NCI-H187 (cell line): ENCODE measurements around the gene GALNT18.
"Not testable (repeated sequence)": the region's sequence is repeated elsewhere in the genome, so short reads cannot be mapped to it uniquely, and the experiment has no call there.

Experiments used
- DNase-seq, 2 experiments: peaks; one replicate each; lab custom pipeline; 2025; lab: John Stamatoyannopoulos, UW

Gene GALNT18

GRCh38 chr11:11458001-11458400 lies 163.8 kb downstream of the GALNT18 start:
- no peak for DNase-seq

- no peak for DNase-seq
Observed at GRCh38 chr11:11456866-11457265, 164.9 kb downstream of the GALNT18 start.

DNA sequence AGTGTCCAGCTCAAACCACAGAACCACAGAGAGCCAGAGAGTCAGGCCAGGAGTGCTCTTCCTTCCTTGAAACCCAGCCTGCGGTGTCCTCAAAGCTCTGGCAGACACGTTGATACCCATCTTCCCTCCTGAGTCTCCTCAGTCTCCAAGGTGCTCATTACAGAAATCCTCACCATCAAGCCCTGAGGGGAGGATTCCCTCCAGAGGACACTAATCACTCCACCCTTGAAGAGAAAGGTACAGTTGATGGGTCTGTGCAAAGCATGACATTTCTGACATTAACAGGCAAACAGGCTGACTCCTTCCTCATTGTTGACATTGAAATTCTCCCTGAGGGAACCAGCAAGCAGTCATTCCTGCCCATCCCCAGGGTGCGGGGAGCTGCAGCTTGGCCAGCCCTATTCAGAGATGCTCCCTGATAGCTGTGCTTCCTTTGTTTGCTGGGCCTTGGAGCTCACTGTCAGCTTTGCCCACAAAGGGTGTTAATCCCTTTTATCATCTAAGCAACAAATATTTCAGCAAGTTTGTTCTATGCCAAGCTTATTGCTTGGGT lies 167.1 kb downstream of the GALNT18 start:
- DNase-seq: no peak

DNA sequence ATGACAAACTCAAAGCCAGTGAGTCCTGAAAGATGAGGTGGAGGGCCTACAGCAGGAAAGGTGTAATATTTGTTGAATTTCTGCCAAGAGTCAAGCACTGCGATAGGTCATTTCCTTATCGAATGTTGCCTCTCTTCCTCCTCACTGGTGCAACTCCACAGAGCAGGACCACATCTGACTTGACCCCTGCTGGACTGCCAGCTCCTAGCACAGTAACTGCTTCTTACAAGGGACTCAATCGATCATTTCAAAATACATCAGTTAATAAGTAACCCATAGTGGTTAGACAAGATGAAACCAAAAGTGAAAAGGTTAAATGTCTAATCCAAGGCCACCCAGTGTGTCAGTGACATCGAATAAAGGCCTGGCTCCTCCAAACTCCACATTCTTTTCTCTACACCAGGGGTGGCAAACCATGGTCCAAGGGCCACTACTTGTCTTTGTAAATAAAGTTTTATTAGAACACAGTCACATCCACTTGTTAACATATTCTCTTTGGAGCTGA lies 170.3 kb downstream of the GALNT18 start:
- DNase-seq: no peak

DNA sequence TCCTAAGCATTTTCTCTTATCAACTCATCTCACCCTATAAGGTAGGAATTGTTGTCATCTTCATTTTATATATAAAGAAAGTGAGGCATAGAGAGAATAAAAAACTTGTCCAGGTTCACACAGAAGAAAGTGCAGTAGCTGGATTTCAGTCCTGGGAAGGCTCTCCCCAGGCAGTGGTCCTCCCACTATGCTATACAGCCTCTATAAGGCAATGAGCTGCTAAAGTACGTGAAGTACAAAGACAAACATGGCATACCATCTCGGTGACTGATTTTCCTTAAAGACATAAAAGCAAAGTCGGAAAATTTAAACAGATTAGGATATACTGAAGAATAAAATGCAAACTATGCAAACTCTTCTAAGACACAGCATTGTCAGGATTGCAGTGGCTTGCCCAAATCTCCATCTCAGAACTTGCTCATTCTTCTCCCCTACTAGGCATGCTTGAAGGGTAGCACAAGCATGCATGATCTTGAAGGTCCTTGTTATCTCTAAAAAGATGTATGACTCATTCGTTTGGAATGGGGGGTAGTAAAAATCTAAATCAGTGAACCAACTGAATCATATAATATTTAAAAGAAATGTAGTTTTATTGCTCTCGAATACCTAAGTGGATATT lies 171.0 kb downstream of the GALNT18 start:
- no peak for DNase-seq

- no peak for DNase-seq
Observed at GRCh38 chr11:11449327-11449726, 172.5 kb downstream of the GALNT18 start.

GRCh38 chr11:11448626-11449025 lies 173.2 kb downstream of the GALNT18 start:
- DNase-seq: no peak

DNA sequence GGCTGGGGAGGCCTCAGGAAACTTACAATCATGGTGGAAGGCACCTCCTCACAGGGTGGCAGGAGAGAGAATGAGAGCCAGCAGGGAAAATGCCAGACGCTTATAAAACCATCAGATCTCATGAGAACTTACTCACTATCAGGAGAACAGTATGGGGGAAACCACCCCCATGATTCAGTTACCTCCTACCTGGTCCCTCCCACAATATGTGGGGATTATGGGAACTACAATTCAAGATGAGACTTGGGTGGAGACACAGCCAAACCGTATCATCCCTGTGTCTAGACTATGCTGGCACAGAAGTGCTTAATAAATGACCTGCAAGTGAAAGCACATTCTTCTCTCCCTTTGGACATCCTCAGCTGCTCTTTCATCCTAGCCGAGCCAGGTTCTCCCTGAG lies 174.2 kb downstream of the GALNT18 start:
- DNase-seq: not testable (repeated sequence)

- DNase-seq: no peak
Observed at GRCh38 chr11:11446967-11447366, 174.8 kb downstream of the GALNT18 start.

DNA sequence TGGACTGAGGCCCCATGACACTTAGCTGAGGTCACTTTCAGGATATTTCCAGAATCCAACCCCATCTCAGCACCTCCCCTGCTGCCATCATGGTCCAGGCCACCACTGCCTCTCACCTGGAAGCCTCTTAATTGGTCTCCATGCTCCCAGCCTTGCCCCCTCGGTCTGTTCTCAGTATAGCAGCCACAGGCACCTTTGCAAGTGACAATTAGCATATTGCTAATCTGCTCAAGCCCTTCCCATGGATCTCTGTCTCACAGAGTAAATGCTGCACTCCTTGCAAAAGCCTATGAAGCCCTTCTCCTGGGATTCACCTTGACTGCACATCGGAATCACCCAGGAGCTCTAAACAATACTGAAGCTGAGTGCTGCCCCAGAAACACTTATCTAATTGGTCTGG lies 175.2 kb downstream of the GALNT18 start:
- DNase-seq: no peak

- DNase-seq: no peak
Observed at GRCh38 chr11:11445441-11446185, 176.2 kb downstream of the GALNT18 start.

GRCh38 chr11:11444804-11445131 lies 177.0 kb downstream of the GALNT18 start:
- no peak for DNase-seq

DNA sequence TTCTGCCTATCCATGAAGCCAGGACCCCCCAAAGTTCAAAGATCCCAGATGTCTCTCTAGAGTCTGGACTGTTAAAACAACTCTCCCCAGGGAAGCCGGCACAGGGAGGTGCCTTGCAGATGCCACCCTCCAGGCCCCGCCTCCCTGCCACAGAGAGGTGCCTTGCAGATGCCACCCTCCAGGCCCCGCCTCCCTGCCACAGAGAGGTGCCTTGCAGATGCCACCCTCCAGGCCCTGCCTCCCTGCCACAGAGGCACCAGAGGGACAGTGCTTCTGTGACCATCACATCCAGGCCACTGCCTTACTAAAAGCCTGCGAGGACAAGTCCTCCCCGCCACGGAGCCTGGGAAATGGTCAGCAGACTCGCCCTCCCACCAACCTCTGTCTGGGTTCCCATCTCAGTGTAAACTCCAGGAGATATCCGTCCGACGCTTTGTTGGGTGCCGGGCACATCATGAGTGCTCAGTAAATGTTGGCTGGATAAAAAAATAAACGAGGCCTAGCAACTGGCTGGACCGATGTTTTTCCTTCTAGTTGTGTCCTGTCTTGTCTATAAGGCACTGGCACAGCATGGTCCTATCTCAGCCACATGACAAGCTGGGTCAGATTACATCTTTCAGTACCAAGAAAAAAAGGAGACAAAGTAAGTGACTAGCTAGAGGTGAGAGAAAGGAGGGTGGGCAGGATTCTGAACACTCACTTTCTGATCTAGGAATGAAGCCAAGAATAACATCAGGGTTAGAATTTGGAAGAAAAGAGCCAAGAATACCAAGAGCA lies 177.6 kb downstream of the GALNT18 start:
- DNase-seq: no peak

DNA sequence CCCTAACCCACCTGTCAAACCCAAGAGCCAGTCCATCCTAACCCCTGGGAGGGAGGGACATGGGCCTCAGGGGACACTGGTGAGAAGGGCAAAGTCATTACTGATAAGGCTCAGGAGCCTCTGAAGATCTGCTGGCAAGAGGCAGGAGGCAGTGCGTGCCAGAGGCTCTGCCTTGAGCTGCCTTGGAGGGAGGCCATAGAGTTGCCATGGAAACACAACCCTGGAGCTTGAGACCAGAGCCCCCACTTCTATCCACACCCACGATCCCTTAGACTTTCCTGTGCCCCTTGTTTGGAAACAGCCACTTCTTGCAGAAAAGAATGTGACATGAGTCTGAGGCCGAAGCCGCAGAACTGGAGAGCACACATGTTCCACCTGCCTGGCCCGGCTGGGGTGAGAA lies 179.0 kb downstream of the GALNT18 start:
- no peak for DNase-seq

DNA sequence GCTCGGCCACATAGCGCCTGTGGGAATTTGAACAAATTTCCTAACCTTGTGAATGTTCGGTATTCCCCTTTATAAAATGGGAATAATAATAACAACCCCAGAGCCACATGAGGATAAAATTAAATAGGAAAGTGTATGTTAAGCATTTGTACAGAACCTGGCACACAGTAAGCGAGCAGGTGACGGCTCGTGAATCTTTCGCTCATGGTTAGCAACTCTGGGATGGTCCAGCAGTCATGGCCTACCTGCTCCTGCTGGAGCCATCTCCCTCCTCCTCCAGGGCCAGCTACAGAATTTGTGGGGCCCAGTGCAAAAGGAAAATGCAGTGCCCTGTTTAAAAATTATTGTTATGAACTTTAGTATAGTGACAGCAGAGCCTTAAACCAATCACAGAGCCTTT lies 180.3 kb downstream of the GALNT18 start:
- DNase-seq: no peak

DNA sequence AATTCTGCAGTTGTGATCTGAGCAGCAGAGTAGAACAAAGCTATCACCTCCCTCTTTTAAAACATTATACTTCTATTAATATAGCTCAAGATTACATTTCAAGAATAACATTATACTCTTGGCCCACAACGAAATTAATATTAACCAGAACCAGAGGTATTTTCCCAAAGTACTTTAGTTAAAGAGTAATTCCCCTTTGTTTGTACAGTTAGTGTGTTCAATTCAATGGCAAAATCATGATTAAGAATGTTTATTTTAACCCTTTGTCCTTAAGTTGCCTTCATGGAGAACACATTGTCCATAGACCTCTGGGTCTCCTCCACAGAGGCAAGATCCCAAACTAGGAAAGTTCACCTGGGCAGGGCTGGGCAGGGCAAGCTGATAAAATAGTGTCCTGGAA lies 180.7 kb downstream of the GALNT18 start:
- DNase-seq: no peak

- DNase-seq: no peak
Observed at GRCh38 chr11:11440144-11440543, 181.7 kb downstream of the GALNT18 start.

- no peak for DNase-seq
Observed at GRCh38 chr11:11439591-11439990, 182.2 kb downstream of the GALNT18 start.

DNA sequence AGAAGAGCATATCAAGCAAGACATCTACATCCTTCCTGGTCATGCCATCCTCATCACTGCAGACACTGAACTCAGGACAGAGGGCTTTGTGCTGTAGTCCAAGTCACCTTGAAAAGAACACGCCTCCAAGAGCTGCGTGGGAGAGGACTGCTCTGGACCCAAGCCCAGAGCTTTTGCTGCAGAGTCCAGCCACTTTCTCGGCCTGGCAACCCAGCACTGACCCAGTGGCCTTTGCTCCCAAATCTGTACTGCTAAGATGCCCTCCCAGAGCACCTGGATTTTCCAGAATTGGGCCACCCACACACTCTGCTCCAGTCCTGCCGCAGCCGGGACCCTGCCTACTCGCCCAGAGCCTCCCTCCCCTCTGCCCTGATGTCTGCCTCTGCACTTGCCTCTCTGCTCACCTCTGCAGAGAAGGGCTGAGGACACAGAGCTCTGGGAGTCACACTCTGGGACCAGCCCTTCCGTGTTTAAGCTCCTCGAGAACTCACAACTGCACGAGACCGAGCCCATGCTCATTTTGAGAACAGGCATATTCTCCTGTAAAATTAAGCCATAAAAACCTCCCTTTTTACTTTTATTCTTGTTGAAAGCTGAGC lies 185.0 kb downstream of the GALNT18 start:
- DNase-seq: no peak

DNA sequence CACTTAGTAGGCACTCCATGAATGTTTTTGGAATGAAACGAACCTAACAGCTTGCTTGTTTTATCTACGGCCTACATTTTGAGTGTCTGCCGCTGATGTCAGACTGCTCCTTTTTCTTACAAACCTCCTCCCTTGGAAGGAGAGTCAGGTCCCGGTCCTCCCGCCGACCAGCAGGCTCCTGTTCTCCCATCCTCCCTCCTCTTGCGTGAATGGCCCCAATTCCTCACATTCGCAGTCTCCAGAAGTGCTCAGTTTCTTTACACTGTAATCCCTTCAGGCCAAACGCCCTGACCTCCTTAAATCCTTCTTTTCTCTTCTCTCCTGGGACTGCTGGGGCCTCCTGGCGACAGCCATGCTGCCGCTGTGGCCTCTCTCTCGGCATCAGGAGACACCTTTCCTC lies 186.2 kb downstream of the GALNT18 start:
- no peak for DNase-seq

DNA sequence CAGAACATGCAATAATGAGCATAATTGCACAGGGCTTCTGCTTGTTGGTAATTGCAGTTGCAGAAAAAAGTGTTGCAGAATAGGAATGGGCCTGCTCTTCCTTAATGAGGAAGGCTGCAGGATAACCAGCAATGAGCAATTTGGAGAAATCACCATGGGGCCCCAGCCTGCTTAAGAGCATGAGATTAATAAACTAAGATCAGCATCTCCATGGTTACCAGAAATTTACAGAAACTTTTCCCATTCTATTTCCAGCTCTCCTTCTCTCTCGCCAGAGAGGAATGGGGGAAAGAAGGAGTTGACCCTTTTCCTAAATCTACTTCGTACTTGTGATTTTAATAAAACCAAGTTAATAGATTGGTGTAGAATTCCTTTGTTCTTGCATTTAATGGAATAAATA lies 187.8 kb downstream of the GALNT18 start:
- DNase-seq: no peak

- DNase-seq: no peak
Observed at GRCh38 chr11:11432621-11433319, 189.0 kb downstream of the GALNT18 start.
